Sigmoid colon (tissue), 7 donors: ENCODE results near the gene BIVM. TPM values are rescaled to one million over a fixed set of nuclear protein-coding genes. Genes with fewer than 3 reads are reported as not detected.

ENCODE experiments used
- DNase-seq: peaks from one replicate; pipeline ENCODE4 v3.0.0-alpha.2; 2019
- H3K27ac ChIP-seq, 4 donors: fragments of 200-600 bp; sonication (generic); one replicate each; pipeline ENCODE4 v1.5.1; 2016 to 2019; ENCODE audit warnings: mild to moderate bottlenecking in 1 of 4
- H3K27me3 ChIP-seq, 3 donors: fragments of 200-600 bp; sonication (generic); one replicate each; pipeline ENCODE4 v1.5.1; 2019; ENCODE audit warnings: mild to moderate bottlenecking in 1 of 3
- H3K36me3 ChIP-seq, 4 donors: fragments of 200-600 bp; sonication (generic); one replicate each; pipeline ENCODE4 v1.5.1; 2016 to 2019
- H3K4me1 ChIP-seq, 4 donors: fragments of 200-600 bp; sonication (generic); one replicate each; pipeline ENCODE4 v1.5.1; 2017 to 2019
- H3K4me3 ChIP-seq, 4 donors: fragments of 200-600 bp; sonication (generic); one replicate each; pipeline ENCODE4 v1.5.1; 2017 to 2019; ENCODE audit warnings: mild to moderate bottlenecking in 2 of 4, moderate library complexity in 1 of 4
- H3K9me3 ChIP-seq, 4 donors: fragments of 200-600 bp in 3 of 4; sonication (generic) in 3 of 4; one replicate each; pipeline versions ENCODE4 v1.5.1 to v1.6.1; 2013 to 2019
- EP300 ChIP-seq, 4 donors: sonication (generic); formaldehyde crosslinking; IDR thresholded peaks; one replicate each; pipeline ENCODE4 v1.6.1; 2017; ENCODE audit warnings: antibody characterized with exemption in 4 of 4
- POLR2A ChIP-seq, 2 donors: fragments of 450-650 bp; IDR thresholded peaks; one replicate each; pipeline ENCODE4 v1.6.1; 2016; ENCODE audit warnings: antibody characterized with exemption in 2 of 2, mild to moderate bottlenecking in 2 of 2, moderate library complexity in 2 of 2
- POLR2AphosphoS5 ChIP-seq, 4 donors: sonication (generic); formaldehyde crosslinking; IDR thresholded peaks; one replicate each; pipeline ENCODE4 v1.6.1; 2017; ENCODE audit warnings: antibody characterized with exemption in 4 of 4
- WGBS, 2 donors: extraction: QIAGEN DNeasy Blood & Tissue Kit; methylation state at CpG; one replicate each; pipeline ENCODE4 v1.1.7; 2013; 5-methylcytosine and 5-hydroxymethylcytosine counted together
- intact Hi-C: fragments of 100-400 bp; cut with DNase I; formaldehyde crosslinking; loops from one replicate; pipeline ENCODE4 v1.15.1; 2023
- polyA plus RNA-seq, 3 donors: library from polyadenylated mRNA; stranded (reverse); fragments of 200-250 nt; gene quantifications; one replicate each; pipeline ENCODE4 v1.2.3, GENCODE V29; 2013
- total RNA-seq, 4 donors: library from RNA; depleted of rRNA; stranded (reverse); fragments of >200 nt; gene quantifications; one replicate each; pipeline ENCODE4 v1.1.0, GENCODE V29; 2016
- TF ChIP-seq, protein P1 (sequence below), 4 experiments: fragments of 450-650 bp in 3 of 4; fragments of 200-600 bp in 1 of 4; IDR thresholded peaks; one replicate each; pipeline ENCODE4 v1.5.1; 2016 to 2019; ENCODE audit warnings: antibody characterized with exemption in 4 of 4, mild to moderate bottlenecking in 3 of 4, moderate library complexity in 2 of 4
- donor health status: healthy with polysubstance abuse.
- donor health status: Bipolar disorder and iron deficiency.
- donor health status: healthy.

BIVM gene
- total and polyA plus RNA-seq, 7 donors = 5.4 to 31.0 (median 14.8) TPM

DNA sequence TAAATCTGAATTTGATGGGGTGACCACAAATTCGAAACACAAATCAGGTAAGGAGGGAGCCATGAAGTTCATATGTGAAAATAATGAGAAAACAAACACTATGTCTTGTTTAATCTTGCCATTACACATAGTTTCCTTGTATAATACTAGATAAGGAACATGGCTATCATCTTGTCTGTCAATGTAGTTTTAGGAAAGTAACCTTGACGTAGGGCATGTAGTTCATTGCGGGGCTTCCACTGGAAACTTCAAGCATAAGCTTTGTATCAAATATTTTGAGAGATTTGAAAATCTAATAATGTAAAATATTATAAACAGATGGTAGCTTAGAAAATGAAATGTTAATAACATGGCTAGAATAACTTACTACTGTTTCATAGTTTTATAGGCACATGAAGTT is 8.8 kb downstream of the BIVM start:
- H3K4me3 ChIP-seq = no peak overlapping the region
- no peak overlapping the region for H3K27ac ChIP-seq
- TF ChIP-seq EP300 (IDR thresholded peaks at IDR 0.05) (no peak), POLR2A (IDR thresholded peaks at IDR 0.05) (no peak), POLR2AphosphoS5 (IDR thresholded peaks at IDR 0.05) (no peak)
- TF ChIP-seq, protein P1, sequence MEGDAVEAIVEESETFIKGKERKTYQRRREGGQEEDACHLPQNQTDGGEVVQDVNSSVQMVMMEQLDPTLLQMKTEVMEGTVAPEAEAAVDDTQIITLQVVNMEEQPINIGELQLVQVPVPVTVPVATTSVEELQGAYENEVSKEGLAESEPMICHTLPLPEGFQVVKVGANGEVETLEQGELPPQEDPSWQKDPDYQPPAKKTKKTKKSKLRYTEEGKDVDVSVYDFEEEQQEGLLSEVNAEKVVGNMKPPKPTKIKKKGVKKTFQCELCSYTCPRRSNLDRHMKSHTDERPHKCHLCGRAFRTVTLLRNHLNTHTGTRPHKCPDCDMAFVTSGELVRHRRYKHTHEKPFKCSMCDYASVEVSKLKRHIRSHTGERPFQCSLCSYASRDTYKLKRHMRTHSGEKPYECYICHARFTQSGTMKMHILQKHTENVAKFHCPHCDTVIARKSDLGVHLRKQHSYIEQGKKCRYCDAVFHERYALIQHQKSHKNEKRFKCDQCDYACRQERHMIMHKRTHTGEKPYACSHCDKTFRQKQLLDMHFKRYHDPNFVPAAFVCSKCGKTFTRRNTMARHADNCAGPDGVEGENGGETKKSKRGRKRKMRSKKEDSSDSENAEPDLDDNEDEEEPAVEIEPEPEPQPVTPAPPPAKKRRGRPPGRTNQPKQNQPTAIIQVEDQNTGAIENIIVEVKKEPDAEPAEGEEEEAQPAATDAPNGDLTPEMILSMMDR (IDR thresholded peaks at IDR 0.05) = no peak
- no peaks in the 10 kb centered on the region for H3K27me3 ChIP-seq
- H3K4me1 ChIP-seq = peaks cover 0 to 8% (median 0%) of the 10 kb centered on the region in 4 donors
- no peak for DNase-seq
- 95 to 98% methylated on average over 3 of the region's 3 CpGs for WGBS, 2 donors
- H3K9me3 ChIP-seq = no peaks in the 10 kb centered on the region
- intact Hi-C loops = loop anchor here (10.0 kb wide), 1 partner anchor 153 kb away; no protein-coding TSS in a partner anchor
- peaks cover 0 to 20% (median 4%) of the 10 kb centered on the region in 4 donors for H3K36me3 ChIP-seq

- intact Hi-C loops = no loop called here
- Histone ChIP-seq H3K27ac (no peak overlapping the region), H3K36me3 (peaks cover 0 to 35% (median 8%) of the 10 kb centered on the region in 4 donors), H3K9me3 (no peaks in the 10 kb centered on the region), H3K4me3 (no peak overlapping the region), H3K27me3 (no peaks in the 10 kb centered on the region), H3K4me1 (peaks cover 0 to 16% (median 3%) of the 10 kb centered on the region in 4 donors)
- TF ChIP-seq EP300 (IDR thresholded peaks at IDR 0.05) (no peak), POLR2AphosphoS5 (IDR thresholded peaks at IDR 0.05) (no peak), POLR2A (IDR thresholded peaks at IDR 0.05) (no peak)
- TF ChIP-seq, protein P1 (IDR thresholded peaks at IDR 0.05) = no peak
- no peak for DNase-seq
Measured at GRCh38 chr13:102812611-102813287, 13.8 kb downstream of the BIVM start.

- Histone ChIP-seq H3K4me3 (no peak overlapping the region), H3K4me1 (peaks cover 0 to 12% (median 3%) of the 10 kb centered on the region in 4 donors), H3K9me3 (no peaks in the 10 kb centered on the region), H3K36me3 (peaks cover 0 to 27% (median 8%) of the 10 kb centered on the region in 4 donors), H3K27ac (no peak overlapping the region), H3K27me3 (no peaks in the 10 kb centered on the region)
- no peak for TF ChIP-seq EP300 (IDR thresholded peaks at IDR 0.05)
- no peak for TF ChIP-seq POLR2A (IDR thresholded peaks at IDR 0.05)
- TF ChIP-seq, protein P1 (IDR thresholded peaks at IDR 0.05) = no peak
- no peak for TF ChIP-seq POLR2AphosphoS5 (IDR thresholded peaks at IDR 0.05)
- 81 to 85% methylated on average over 7 of the region's 7 CpGs for WGBS, 2 donors
- intact Hi-C loops = no loop called here
- DNase-seq = no peak
Measured at GRCh38 chr13:102814025-102814607, 15.2 kb downstream of the BIVM start.

DNA sequence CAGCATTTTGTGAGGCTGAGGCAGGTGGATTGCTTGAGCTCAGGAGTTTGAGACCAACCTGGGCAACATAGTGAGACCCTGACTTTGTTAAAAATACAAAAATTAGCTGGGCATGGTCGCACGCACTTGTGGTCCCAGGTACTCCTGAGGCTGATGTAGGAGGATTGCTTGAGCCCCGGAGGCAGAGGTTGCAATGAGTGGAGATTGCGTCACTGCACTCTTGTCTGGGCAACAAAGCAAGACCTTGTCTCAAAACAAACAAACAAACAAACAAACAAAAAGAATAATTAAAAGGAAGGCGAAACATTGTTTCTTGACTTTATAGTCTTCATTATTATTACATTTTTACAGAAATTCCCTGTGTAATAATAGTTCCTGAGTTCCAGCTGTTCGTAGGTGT is 15.9 kb downstream of the BIVM start:
- DNase-seq = no peak
- TF ChIP-seq POLR2A (IDR thresholded peaks at IDR 0.05) (no peak), POLR2AphosphoS5 (IDR thresholded peaks at IDR 0.05) (no peak), EP300 (IDR thresholded peaks at IDR 0.05) (no peak)
- TF ChIP-seq, protein P1 (IDR thresholded peaks at IDR 0.05) = no peak
- intact Hi-C loops = no loop called here
- Histone ChIP-seq H3K9me3 (no peaks in the 10 kb centered on the region), H3K4me1 (peaks cover 0 to 12% (median 3%) of the 10 kb centered on the region in 4 donors), H3K27ac (no peak overlapping the region), H3K36me3 (peaks cover 0 to 27% (median 8%) of the 10 kb centered on the region in 4 donors), H3K27me3 (no peaks in the 10 kb centered on the region), H3K4me3 (no peak overlapping the region)
- WGBS, 2 donors = 85 to 89% methylated on average over 6 of the region's 6 CpGs
